Measurements from ENCODE around the gene ERN1. TPM values are rescaled to one million over a fixed set of nuclear protein-coding genes. Genes with fewer than 3 reads are reported as not detected.
A peak's percentile ranks its signal among the peaks of the same experiment; 100 is the strongest.

Gene ERN1
- total and polyA plus RNA-seq, 3 experiments from 2014 or later: 24.7 to 92.1 (median 25.5) TPM

GRCh38 chr17:64155751-64156544 is 26.0 kb upstream of the ERN1 start:
- Mint-ChIP-seq H3K9me3 (no peaks in the 10 kb centered on the region), H3K27me3 (no peaks in the 10 kb centered on the region), H3K27ac (peak overlapping the region in 1 of 8 donors; percentile 50), H3K36me3 (peaks cover 6 to 44% (median 17%) of the 10 kb centered on the region in 3 donors), H3K4me3 (no peak overlapping the region), H3K4me1 (no peaks in the 10 kb centered on the region)
- Histone ChIP-seq H3K4me1 (ENCODE audit: insufficient read depth, low read length) (no peaks in the 10 kb centered on the region), H3K27me3 (ENCODE audit: insufficient read depth, low read length, poor library complexity, severe bottlenecking) (no peaks in the 10 kb centered on the region), H3K36me3 (ENCODE audit: insufficient read depth, low read length) (peaks cover 13% of the 10 kb centered on the region), H3K9me3 (ENCODE audit: low read length) (no peaks in the 10 kb centered on the region), H3K27ac (ENCODE audit: low read depth, low read length) (no peak overlapping the region), H3K4me3 (ENCODE audit: low read length) (no peak overlapping the region)
- DNase-seq: no peak
- POLR2A ChIA-PET: interaction anchor here (0.7 kb wide), 1 partner anchor 10 kb away, joined by 5 read pairs; no protein-coding TSS in a partner anchor
- CTCF ChIA-PET: interaction anchor here (0.9 kb wide), 1 partner anchor 13 kb away, joined by 3 read pairs; no protein-coding TSS in a partner anchor

DNA sequence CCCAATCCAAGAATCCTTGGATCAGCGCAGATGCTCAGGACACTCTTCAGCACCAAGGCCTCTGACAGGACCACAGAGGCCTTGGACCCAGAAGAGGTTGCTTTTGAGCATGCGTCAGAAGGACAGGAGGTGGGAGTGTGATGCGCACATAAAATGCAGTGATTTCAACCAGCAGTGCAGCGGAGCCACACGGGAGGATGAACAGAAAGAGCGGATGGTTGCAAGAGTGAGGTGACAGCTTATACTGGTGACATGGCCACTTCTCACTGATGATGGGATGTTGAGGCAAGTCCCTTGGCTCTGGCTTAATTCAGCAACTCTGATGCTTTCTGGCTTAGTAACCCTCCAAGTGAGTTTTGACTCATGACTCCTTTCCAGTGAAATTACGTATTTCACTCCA is 25.2 kb upstream of the ERN1 start:
- Mint-ChIP-seq H3K9me3 (no peaks in the 10 kb centered on the region), H3K27ac (peak overlapping the region in 2 of 8 donors; percentile 32 to 47), H3K36me3 (peaks cover 6 to 47% (median 17%) of the 10 kb centered on the region in 3 donors), H3K4me1 (no peaks in the 10 kb centered on the region), H3K27me3 (no peaks in the 10 kb centered on the region), H3K4me3 (no peak overlapping the region)
- Histone ChIP-seq H3K27me3 (ENCODE audit: insufficient read depth, low read length, poor library complexity, severe bottlenecking) (no peaks in the 10 kb centered on the region), H3K4me3 (ENCODE audit: low read length) (no peak overlapping the region), H3K4me1 (ENCODE audit: insufficient read depth, low read length) (no peaks in the 10 kb centered on the region), H3K9me3 (ENCODE audit: low read length) (no peaks in the 10 kb centered on the region), H3K36me3 (ENCODE audit: insufficient read depth, low read length) (peaks cover 13% of the 10 kb centered on the region), H3K27ac (ENCODE audit: low read depth, low read length) (no peak overlapping the region)
- DNase-seq: no peak
- CTCF ChIA-PET: interaction anchor here (0.9 kb wide), 1 partner anchor 14 kb away, joined by 3 read pairs; no protein-coding TSS in a partner anchor
- POLR2A ChIA-PET: no interaction called here

- CTCF ChIA-PET: no interaction called here
- peak overlapping the region in 2 of 8 donors; percentile 35 to 54 for H3K27ac Mint-ChIP-seq
- no peak for DNase-seq
Observed at GRCh38 chr17:64154717-64155116, 24.8 kb upstream of the ERN1 start.

DNA sequence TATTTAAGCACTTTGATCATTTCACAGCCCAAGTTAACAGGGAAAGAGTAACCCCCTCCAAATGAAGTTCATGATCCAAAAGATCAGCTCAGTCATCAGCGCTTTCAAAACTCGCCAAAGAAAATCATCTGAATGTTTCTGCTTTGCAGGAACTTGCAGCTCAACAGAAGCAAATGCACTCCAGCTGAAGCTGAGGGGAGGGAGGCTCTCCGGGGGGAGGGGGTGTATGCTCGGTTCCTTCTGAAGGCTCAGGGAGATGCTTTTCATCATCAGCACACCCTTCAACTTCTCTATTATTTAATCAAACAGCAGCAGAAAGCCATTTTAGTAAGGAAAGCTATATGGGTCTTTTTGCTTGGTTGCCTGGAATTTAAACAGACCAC is 24.4 kb upstream of the ERN1 start:
- Histone ChIP-seq H3K9me3 (ENCODE audit: low read length) (no peaks in the 10 kb centered on the region), H3K4me1 (ENCODE audit: insufficient read depth, low read length) (no peaks in the 10 kb centered on the region), H3K27me3 (ENCODE audit: insufficient read depth, low read length, poor library complexity, severe bottlenecking) (no peaks in the 10 kb centered on the region), H3K4me3 (ENCODE audit: low read length) (no peak overlapping the region), H3K27ac (ENCODE audit: low read depth, low read length) (no peak overlapping the region), H3K36me3 (ENCODE audit: insufficient read depth, low read length) (peaks cover 13% of the 10 kb centered on the region)
- Mint-ChIP-seq H3K27ac (peak overlapping the region in 2 of 8 donors; percentile 35 to 54), H3K9me3 (no peaks in the 10 kb centered on the region), H3K4me1 (no peaks in the 10 kb centered on the region), H3K4me3 (peak overlapping the region in 1 of 7 donors; percentile 24), H3K27me3 (no peaks in the 10 kb centered on the region), H3K36me3 (peaks cover 6 to 49% (median 16%) of the 10 kb centered on the region in 3 donors)
- CTCF ChIA-PET: interaction anchor here (0.7 kb wide), 1 partner anchor 235 kb away, joined by 3 read pairs; no protein-coding TSS in a partner anchor
- no peak for DNase-seq
- POLR2A ChIA-PET: no interaction called here

More at GRCh38 chr17:64154717-64155116, 24.8 kb upstream of the ERN1 start:
- Histone ChIP-seq H3K4me1 (ENCODE audit: insufficient read depth, low read length) (no peaks in the 10 kb centered on the region), H3K4me3 (ENCODE audit: low read length) (no peak overlapping the region), H3K27me3 (ENCODE audit: insufficient read depth, low read length, poor library complexity, severe bottlenecking) (no peaks in the 10 kb centered on the region), H3K9me3 (ENCODE audit: low read length) (no peaks in the 10 kb centered on the region), H3K27ac (ENCODE audit: low read depth, low read length) (no peak overlapping the region), H3K36me3 (ENCODE audit: insufficient read depth, low read length) (peaks cover 13% of the 10 kb centered on the region)
- H3K4me3 Mint-ChIP-seq: peak overlapping the region in 1 of 7 donors; percentile 24
- no peaks in the 10 kb centered on the region for H3K9me3 Mint-ChIP-seq
- POLR2A ChIA-PET: no interaction called here
- peaks cover 6 to 49% (median 17%) of the 10 kb centered on the region in 3 donors for H3K36me3 Mint-ChIP-seq
- no peaks in the 10 kb centered on the region for H3K27me3 Mint-ChIP-seq
- no peaks in the 10 kb centered on the region for H3K4me1 Mint-ChIP-seq

DNA sequence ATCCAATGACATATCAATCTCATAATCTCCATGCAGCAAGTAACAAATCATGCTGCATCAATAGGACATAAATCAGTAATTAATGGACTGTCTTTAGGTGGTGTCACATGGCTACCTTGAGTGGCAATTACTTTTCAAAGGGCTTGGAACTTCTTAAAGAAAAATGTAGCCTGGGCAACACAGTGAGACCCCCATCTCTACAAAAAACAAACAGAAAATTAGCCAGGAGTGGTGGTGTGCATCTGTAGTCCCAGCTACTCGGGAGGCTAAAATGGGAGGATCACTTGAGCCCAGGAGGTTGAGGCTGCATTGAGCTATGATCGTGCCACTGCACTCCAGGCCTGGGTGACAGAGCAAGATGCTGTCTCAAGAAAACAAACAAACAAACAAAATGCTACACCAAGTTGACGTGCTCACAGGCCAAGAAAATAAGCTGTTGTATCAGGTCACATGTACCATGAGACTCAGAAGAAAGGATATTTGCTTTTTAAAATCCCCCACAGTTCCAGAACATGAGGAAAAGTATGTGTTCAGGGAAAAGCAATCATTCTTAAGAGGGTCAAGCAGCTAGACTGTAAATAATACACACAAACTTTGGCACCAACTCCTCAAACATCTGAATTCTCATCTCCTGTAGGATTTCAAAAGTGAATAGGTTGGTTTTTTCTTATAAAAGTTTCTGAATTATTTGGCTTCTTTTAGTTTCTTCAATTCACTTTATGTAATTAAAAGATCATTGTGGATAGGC is 23.8 kb upstream of the ERN1 start:
- H3K4me1 ChIP-seq (ENCODE audit: insufficient read depth, low read length): no peaks in the 10 kb centered on the region
- Mint-ChIP-seq H3K9me3 (no peaks in the 10 kb centered on the region), H3K36me3 (peaks cover 6 to 51% (median 16%) of the 10 kb centered on the region in 3 donors), H3K27me3 (no peaks in the 10 kb centered on the region), H3K27ac (no peak overlapping the region), H3K4me1 (peaks cover 0 to 2% (median 0%) of the 10 kb centered on the region in 3 donors), H3K4me3 (no peak overlapping the region)
- POLR2A ChIA-PET: no interaction called here
- H3K4me3 ChIP-seq (ENCODE audit: low read length): no peak overlapping the region
- DNase-seq: no peak
- CTCF ChIA-PET: interaction anchor here (0.7 kb wide), 1 partner anchor 234 kb away, joined by 3 read pairs; no protein-coding TSS in a partner anchor
- no peak overlapping the region for H3K27ac ChIP-seq (ENCODE audit: low read depth, low read length)
- H3K9me3 ChIP-seq (ENCODE audit: low read length): no peaks in the 10 kb centered on the region
- H3K36me3 ChIP-seq (ENCODE audit: insufficient read depth, low read length): peaks cover 13% of the 10 kb centered on the region
- no peaks in the 10 kb centered on the region for H3K27me3 ChIP-seq (ENCODE audit: insufficient read depth, low read length, poor library complexity, severe bottlenecking)

DNA sequence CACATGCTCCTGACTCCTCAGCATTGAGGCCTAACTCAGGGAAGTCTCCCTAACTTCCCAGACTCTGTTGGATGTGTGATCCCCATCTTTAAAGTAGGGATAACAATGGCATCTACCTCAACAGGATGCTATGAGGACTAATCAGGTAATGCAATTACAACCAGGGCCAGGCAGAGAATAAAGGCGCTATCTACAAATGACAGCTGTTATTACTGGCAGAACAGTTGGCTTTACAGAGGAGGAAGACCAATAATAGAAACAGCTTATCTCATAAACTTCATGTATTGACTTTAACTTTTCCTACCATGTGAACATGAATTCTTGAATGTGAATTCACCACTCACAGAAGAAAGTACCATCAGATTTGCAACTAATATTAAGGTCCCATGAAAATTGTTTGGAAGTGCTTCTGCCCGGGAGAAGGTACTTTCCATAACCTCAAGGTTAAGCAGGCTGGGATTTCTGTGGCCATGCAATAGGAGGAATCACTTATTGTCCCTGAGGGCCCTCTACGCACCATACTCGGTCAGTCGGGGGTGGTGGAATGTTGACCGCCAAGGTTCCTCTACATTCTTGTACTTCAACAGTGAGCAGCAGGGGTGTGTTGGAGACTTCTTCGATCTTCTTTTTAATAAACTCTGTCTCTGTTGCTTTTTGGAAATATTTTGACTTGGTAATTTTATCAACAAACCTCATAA is 22.6 kb upstream of the ERN1 start:
- POLR2A ChIA-PET: no interaction called here
- Histone ChIP-seq H3K9me3 (ENCODE audit: low read length) (no peaks in the 10 kb centered on the region), H3K4me1 (ENCODE audit: insufficient read depth, low read length) (peaks cover 5% of the 10 kb centered on the region), H3K27me3 (ENCODE audit: insufficient read depth, low read length, poor library complexity, severe bottlenecking) (no peaks in the 10 kb centered on the region), H3K36me3 (ENCODE audit: insufficient read depth, low read length) (peaks cover 13% of the 10 kb centered on the region), H3K4me3 (ENCODE audit: low read length) (no peak overlapping the region), H3K27ac (ENCODE audit: low read depth, low read length) (no peak overlapping the region)
- DNase-seq: no peak
- Mint-ChIP-seq H3K27me3 (no peaks in the 10 kb centered on the region), H3K9me3 (no peaks in the 10 kb centered on the region), H3K36me3 (peaks cover 6 to 57% (median 21%) of the 10 kb centered on the region in 3 donors), H3K4me1 (peaks cover 5 to 14% (median 9%) of the 10 kb centered on the region in 3 donors), H3K27ac (peak overlapping the region in 1 of 8 donors; percentile 33), H3K4me3 (no peak overlapping the region)
- CTCF ChIA-PET: interaction anchor here (1.0 kb wide), 1 partner anchor 123 kb away, joined by 3 read pairs; no protein-coding TSS in a partner anchor

DNA sequence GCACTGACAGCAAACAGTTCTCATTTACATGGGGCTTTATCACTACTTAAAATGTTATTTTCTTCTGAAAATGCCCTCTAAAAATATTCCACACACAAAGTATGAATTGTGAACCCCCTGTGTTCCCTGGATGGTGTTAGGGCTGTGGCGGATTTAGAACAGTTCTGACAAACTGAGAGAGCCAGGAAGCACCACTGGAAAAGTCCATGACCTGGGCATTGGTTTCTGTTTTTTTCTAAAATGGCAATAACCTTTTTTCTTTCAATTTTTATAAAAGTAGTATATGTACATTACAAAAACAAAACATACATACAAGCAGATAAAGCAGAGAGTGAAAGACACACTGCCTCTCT is 21.0 kb upstream of the ERN1 start:
- Histone ChIP-seq H3K36me3 (ENCODE audit: insufficient read depth, low read length) (peaks cover 13% of the 10 kb centered on the region), H3K4me1 (ENCODE audit: insufficient read depth, low read length) (peaks cover 17% of the 10 kb centered on the region), H3K4me3 (ENCODE audit: low read length) (no peak overlapping the region), H3K27me3 (ENCODE audit: insufficient read depth, low read length, poor library complexity, severe bottlenecking) (no peaks in the 10 kb centered on the region), H3K27ac (ENCODE audit: low read depth, low read length) (no peak overlapping the region), H3K9me3 (ENCODE audit: low read length) (no peaks in the 10 kb centered on the region)
- Mint-ChIP-seq H3K4me3 (no peak overlapping the region), H3K36me3 (peaks cover 6 to 59% (median 21%) of the 10 kb centered on the region in 3 donors), H3K9me3 (no peaks in the 10 kb centered on the region), H3K27me3 (no peaks in the 10 kb centered on the region), H3K27ac (peak overlapping the region in 2 of 8 donors; percentile 36 to 38), H3K4me1 (peaks cover 15 to 26% (median 21%) of the 10 kb centered on the region in 3 donors)
- no peak for DNase-seq
- ChIA-PET CTCF (no interaction called here), POLR2A (no interaction called here)
